DOHH2 (cell line): ENCODE data around the gene TBC1D14.

ENCODE experiments used
- EZH2phosphoT487 ChIP-seq: fragments of 200-600 bp; sonication (generic); IDR thresholded peaks from 2 replicates; pipeline ENCODE4 v1.6.1; 2017; ENCODE audit warnings: borderline replicate concordance, mild to moderate bottlenecking, antibody characterized with exemption, low read length, moderate library complexity, mixed read lengths
- TF ChIP-seq, protein P1 (sequence below): fragments of 200-600 bp; sonication (generic); IDR thresholded peaks from one replicate; pipeline ENCODE4 v1.5.1; 2014; ENCODE audit warnings: antibody characterized with exemption, mild to moderate bottlenecking, low read depth, low read length; ENCODE audit not compliant: poor library complexity, severe bottlenecking

DNA sequence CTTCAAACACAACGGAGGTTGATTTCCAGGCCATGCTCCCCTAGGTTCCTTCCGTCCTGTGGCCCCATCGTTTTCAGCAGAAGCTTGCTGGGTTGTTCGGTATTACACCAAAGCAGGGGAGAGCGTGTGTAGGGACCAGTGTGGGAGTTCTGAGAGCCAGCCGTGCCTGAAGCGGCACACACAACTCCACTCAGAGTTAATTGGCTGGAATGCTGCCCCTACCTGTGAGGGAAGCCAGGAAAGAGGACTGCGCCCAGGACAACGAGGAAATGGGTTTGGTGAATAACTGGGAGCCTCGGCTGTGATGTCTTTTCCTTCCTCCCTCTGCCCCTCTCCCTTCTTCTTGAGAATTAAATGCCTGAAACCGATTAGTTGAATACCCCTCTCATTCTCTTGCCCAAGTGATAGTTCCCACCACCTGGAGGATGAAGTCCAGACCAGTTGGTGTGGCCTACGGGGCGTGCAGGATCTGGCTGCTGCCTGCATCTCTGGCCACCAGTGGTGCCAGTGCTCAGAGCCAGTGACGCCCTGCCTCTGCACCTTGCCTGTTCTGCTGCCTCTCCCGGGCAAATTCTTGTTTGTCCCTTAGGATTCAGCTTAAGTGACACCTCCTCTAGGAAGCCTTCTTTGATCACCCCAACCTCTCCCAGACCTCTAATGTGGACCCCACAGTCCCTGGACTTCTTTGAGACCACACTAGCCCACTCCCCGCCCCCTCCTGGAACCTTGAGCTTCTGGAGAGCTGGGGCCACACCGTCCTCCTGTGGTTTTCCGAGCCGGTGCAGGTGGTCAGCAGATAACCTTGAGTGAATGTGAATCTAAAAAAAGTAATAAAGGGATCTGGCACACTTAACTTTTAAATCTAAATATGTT, 33.6 kb downstream of the TBC1D14 start:
- TF ChIP-seq, protein P1, sequence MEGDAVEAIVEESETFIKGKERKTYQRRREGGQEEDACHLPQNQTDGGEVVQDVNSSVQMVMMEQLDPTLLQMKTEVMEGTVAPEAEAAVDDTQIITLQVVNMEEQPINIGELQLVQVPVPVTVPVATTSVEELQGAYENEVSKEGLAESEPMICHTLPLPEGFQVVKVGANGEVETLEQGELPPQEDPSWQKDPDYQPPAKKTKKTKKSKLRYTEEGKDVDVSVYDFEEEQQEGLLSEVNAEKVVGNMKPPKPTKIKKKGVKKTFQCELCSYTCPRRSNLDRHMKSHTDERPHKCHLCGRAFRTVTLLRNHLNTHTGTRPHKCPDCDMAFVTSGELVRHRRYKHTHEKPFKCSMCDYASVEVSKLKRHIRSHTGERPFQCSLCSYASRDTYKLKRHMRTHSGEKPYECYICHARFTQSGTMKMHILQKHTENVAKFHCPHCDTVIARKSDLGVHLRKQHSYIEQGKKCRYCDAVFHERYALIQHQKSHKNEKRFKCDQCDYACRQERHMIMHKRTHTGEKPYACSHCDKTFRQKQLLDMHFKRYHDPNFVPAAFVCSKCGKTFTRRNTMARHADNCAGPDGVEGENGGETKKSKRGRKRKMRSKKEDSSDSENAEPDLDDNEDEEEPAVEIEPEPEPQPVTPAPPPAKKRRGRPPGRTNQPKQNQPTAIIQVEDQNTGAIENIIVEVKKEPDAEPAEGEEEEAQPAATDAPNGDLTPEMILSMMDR: no peak
- no peak for TF ChIP-seq EZH2phosphoT487
